ENCODE results near the gene CNKSR3.

The CNKSR3 gene

GRCh38 chr6:154343473-154344308 is 166.8 kb downstream of the CNKSR3 start:
- FAIRE-seq (no peak), DNase-seq (ENCODE audit: insufficient read length, low spot score) (no peak)
- no peak for TF ChIP-seq CTCF (IDR thresholded peaks at IDR 0.05; ENCODE audit: insufficient read depth, missing control alignments)

GRCh38 chr6:154341871-154342270 is 168.6 kb downstream of the CNKSR3 start:
- no peak for DNase-seq (ENCODE audit: insufficient read length, low spot score)
- FAIRE-seq = no peak

GRCh38 chr6:154341336-154341735 is 169.1 kb downstream of the CNKSR3 start:
- DNase-seq (ENCODE audit: insufficient read length, low spot score) = no peak
- FAIRE-seq = no peak
- TF ChIP-seq CTCF (IDR thresholded peaks at IDR 0.05; ENCODE audit: insufficient read depth, missing control alignments) = no peak

More at GRCh38 chr6:154341871-154342270, 168.6 kb downstream of the CNKSR3 start:
- no peak for TF ChIP-seq CTCF (IDR thresholded peaks at IDR 0.05; ENCODE audit: insufficient read depth, missing control alignments)

Data from D721Med (cell line).